GM12878 (cell line): Measurements from ENCODE around the gene CLEC2A. TPM values are rescaled to one million over a fixed set of nuclear protein-coding genes. Genes with fewer than 3 reads are reported as not detected.

Source experiments
- ATAC-seq: fragments of 200-7000 bp; cut with Tn5 transposase; 3 replicates; pipeline ENCODE4 v1.9.1; 2020; ENCODE audit warnings: mild to moderate bottlenecking, moderate library complexity
- BruUV-seq: library from RNA; stranded (reverse); fragments of 400-500 nt; replicated peaks from 2 replicates; lab custom pipeline; 2021; lab: Mats Ljungman, UMichigan
- CTCF ChIA-PET: fragments of 300-600 bp; sonication (Branson Sonifier 250); formaldehyde crosslinking; extraction: SDS; loops from one replicate; lab custom pipeline; 2021; ENCODE audit warnings: inconsistent platforms; lab: Yijun Ruan, JAX
- POLR2A ChIA-PET: fragments of 350-600 bp; formaldehyde crosslinking; extraction: SDS; loops from one replicate; lab custom pipeline; 2021; ENCODE audit warnings: inconsistent platforms; lab: Charles Lee
- RAD21 ChIA-PET: fragments of 300-600 bp; sonication (Branson Sonifier 250); formaldehyde crosslinking; loops from one replicate; lab custom pipeline; 2023; ENCODE audit warnings: antibody characterized with exemption; ENCODE audit not compliant: unreplicated experiment; lab: Charles Lee
- SMC1A ChIA-PET: fragments of 300-600 bp; sonication (Branson Sonifier 250); formaldehyde crosslinking; loops from one replicate; lab custom pipeline; 2023; ENCODE audit not compliant: unreplicated experiment, uncharacterized antibody; lab: Charles Lee
- DNase-seq: peaks from one replicate; pipeline ENCODE4 v3.0.0-alpha.2; 2011; ENCODE audit warnings: low read depth, low spot score
- FAIRE-seq: peaks from 3 replicates; lab custom pipeline; 2011; peaks lifted over from hg19 to GRCh38; lab: Jason Lieb, UNC
- H2AFZ ChIP-seq: 2 replicates; pipeline ENCODE4 v1.6.0; 2011; ENCODE audit warnings: low read depth, low read length, control low read depth; ENCODE audit not compliant: control insufficient read depth
- H3K27ac ChIP-seq: 2 replicates; pipeline ENCODE4 v1.5.1; 2011; ENCODE audit warnings: control low read depth; ENCODE audit not compliant: control insufficient read depth, insufficient read depth
- H3K27me3 ChIP-seq, 2 experiments: replicated peaks in 1 of 2; 2 replicates each; pipeline versions ENCODE4 v1.6.0 to v1.6.1; 2011; ENCODE audit warnings: low read length in 1 of 2; ENCODE audit not compliant: control insufficient read depth in 2 of 2, insufficient read depth in 2 of 2
- H3K36me3 ChIP-seq, 2 experiments: 2 replicates each; pipeline ENCODE4 v1.5.1; 2011; ENCODE audit warnings: low read length in 1 of 2; ENCODE audit not compliant: control insufficient read depth in 2 of 2, insufficient read depth in 2 of 2
- H3K4me1 ChIP-seq: 2 replicates; pipeline ENCODE4 v1.6.1; 2011; ENCODE audit warnings: mild to moderate bottlenecking, low read length, moderate library complexity, mixed read lengths; ENCODE audit not compliant: control insufficient read depth, insufficient read depth
- H3K4me2 ChIP-seq: 2 replicates; pipeline ENCODE4 v1.6.0; 2011; ENCODE audit warnings: control low read depth; ENCODE audit not compliant: control insufficient read depth, insufficient read depth
- H3K4me3 ChIP-seq: fragments of 200-600 bp; sonication (generic); 2 replicates; pipeline ENCODE4 v1.5.1; 2016
- H3K79me2 ChIP-seq: 2 replicates; pipeline ENCODE4 v1.6.0; 2011; ENCODE audit warnings: low read length; ENCODE audit not compliant: control insufficient read depth, insufficient read depth
- H3K9ac ChIP-seq: 2 replicates; pipeline ENCODE4 v1.8.0; 2011; ENCODE audit warnings: low read length, control low read depth, mixed read lengths; ENCODE audit not compliant: control insufficient read depth, insufficient read depth
- H3K9me3 ChIP-seq: replicated peaks from 3 replicates; pipeline ENCODE4 v1.5.1; 2011; ENCODE audit warnings: mild to moderate bottlenecking, low read length; ENCODE audit not compliant: control insufficient read depth, insufficient read depth
- H4K20me1 ChIP-seq: 2 replicates; pipeline ENCODE4 v1.6.0; 2011; ENCODE audit not compliant: control insufficient read depth, insufficient read depth
- BMI1 ChIP-seq: fragments of 450-650 bp; IDR thresholded peaks from 2 replicates; pipeline ENCODE4 v1.6.1; 2016; ENCODE audit warnings: mild to moderate bottlenecking, moderate library complexity, borderline replicate concordance
- CUX1 ChIP-seq: IDR thresholded peaks from 2 replicates; pipeline ENCODE4 v1.6.1; 2012; ENCODE audit warnings: improper control_type of control experiment, low read depth, low read length; ENCODE audit not compliant: insufficient replicate concordance
- E4F1 ChIP-seq: fragments of 450-650 bp; IDR thresholded peaks from 2 replicates; pipeline ENCODE4 v1.6.1; 2018; ENCODE audit warnings: borderline replicate concordance, mild to moderate bottlenecking; ENCODE audit not compliant: partially characterized antibody
- MAX ChIP-seq: IDR thresholded peaks from 2 replicates; pipeline ENCODE4 v1.6.1; 2012; ENCODE audit warnings: low read depth, low read length, improper control_type of control experiment
- POLR2AphosphoS5 ChIP-seq: IDR thresholded peaks from 2 replicates; pipeline ENCODE4 v1.6.1; 2011; ENCODE audit warnings: mild to moderate bottlenecking, low read length, inconsistent platforms
- RAD51 ChIP-seq: fragments of 450-650 bp; IDR thresholded peaks from 2 replicates; pipeline ENCODE4 v1.6.1; 2016; ENCODE audit warnings: moderate library complexity, mild to moderate bottlenecking, inconsistent platforms
- SMARCA5 ChIP-seq: fragments of 450-650 bp; IDR thresholded peaks from 2 replicates; pipeline ENCODE4 v1.6.1; 2017; ENCODE audit warnings: mild to moderate bottlenecking
- TBL1XR1 ChIP-seq: IDR thresholded peaks from 2 replicates; pipeline ENCODE4 v1.6.1; 2012; ENCODE audit warnings: low read depth, low read length, improper control_type of control experiment
- TCF12 ChIP-seq: IDR thresholded peaks from 2 replicates; pipeline ENCODE4 v1.6.1; 2011; ENCODE audit warnings: low read depth, mild to moderate bottlenecking, low read length
- ZBTB33 ChIP-seq: fragments of 450-650 bp; IDR thresholded peaks from 2 replicates; pipeline ENCODE4 v1.6.1; 2017; ENCODE audit warnings: mild to moderate bottlenecking
- ZNF687 ChIP-seq: fragments of 450-650 bp; IDR thresholded peaks from 2 replicates; pipeline ENCODE4 v1.6.1; 2017; ENCODE audit warnings: mild to moderate bottlenecking, moderate library complexity
- in situ Hi-C: fragments of 300-500 bp; cut with MboI; formaldehyde crosslinking; loops from 9 replicates; pipeline ENCODE4 v1.14.3; 2018; ENCODE audit warnings: mixed read lengths
- intact Hi-C: fragments of 100-400 bp; cut with micrococcal nuclease; formaldehyde crosslinking; loops from one replicate; pipeline ENCODE4 v1.14.2; 2022; ENCODE audit not compliant: unreplicated experiment
- polyA plus RNA-seq, 11 experiments: library from polyadenylated mRNA; depleted of rRNA in 4 of 11; unstranded in 6 of 11; stranded (reverse) in 5 of 11; fragments of >200 nt; fragmentation: Nextera tagmentation in 4 of 11; fragmentation: Illumina TruSeq in 1 of 11; extraction: Ambion mirVana in 4 of 11; extraction: Trizol in 1 of 11; gene quantifications; 1 replicate in 1 of 11; 2 replicates in 10 of 11; pipeline versions ENCODE4 v1.2.1 to v1.2.3, GENCODE V29; 2011 to 2016; ENCODE audit warnings: inconsistent platforms in 2 of 11, missing spikeins in 2 of 11, low read depth in 1 of 11
- total RNA-seq, 4 experiments: library from RNA; depleted of rRNA in 3 of 4; stranded (reverse); fragments of >200 nt in 3 of 4; fragmentation: Illumina TruSeq in 1 of 4; extraction: Trizol in 1 of 4; gene quantifications; 2 replicates each; pipeline versions ENCODE4 v1.2.1 to v1.2.3, GENCODE V29; 2013 to 2021

Gene CLEC2A
- total and polyA plus RNA-seq, 10 of the 15 experiments (the other 5 are each of a cell fraction or from before 2014, with no cell fraction given): not detected

GRCh38 chr12:9883175-9883574 lies 49.0 kb downstream of the CLEC2A start:
- H3K9me3 ChIP-seq: no peaks in the 10 kb centered on the region
- TF ChIP-seq E4F1 (no peak), MAX (no peak), ZBTB33 (no peak), POLR2AphosphoS5 (no peak), RAD51 (no peak), CUX1 (no peak), BMI1 (no peak), TCF12 (no peak), ZNF687 (no peak), SMARCA5 (no peak), TBL1XR1 (no peak)

More at GRCh38 chr12:9883175-9883574, 49.0 kb downstream of the CLEC2A start:
- no peaks in the 10 kb centered on the region for H4K20me1 ChIP-seq
- FAIRE-seq: no peak
- intact Hi-C loops: no loop called here
- H3K79me2 ChIP-seq: no peaks in the 10 kb centered on the region
- no peak overlapping the region for H2AFZ ChIP-seq
- POLR2A ChIA-PET: no interaction called here
- RAD21 ChIA-PET: no interaction called here
- no peak overlapping the region for H3K4me2 ChIP-seq
- no peak for ATAC-seq
- SMC1A ChIA-PET: no interaction called here
- no peak overlapping the region for H3K9ac ChIP-seq
- CTCF ChIA-PET: no interaction called here
- H3K36me3 ChIP-seq: no peaks in the 10 kb centered on the region
- no TSS peak for BruUV-seq
- no peak for DNase-seq
- H3K4me3 ChIP-seq: no peak overlapping the region
- H3K27me3 ChIP-seq: no peaks in the 10 kb centered on the region
- in situ Hi-C loops: no loop called here
- no peaks in the 10 kb centered on the region for H3K4me1 ChIP-seq
- no peak overlapping the region for H3K27ac ChIP-seq
